MM.1S (cell line): ENCODE results near the gene OR2J2.
"Not testable (repeated sequence)": the region's sequence is repeated elsewhere in the genome, so short reads cannot be mapped to it uniquely, and the experiment has no call there.

Experiments
- CTCF ChIP-seq: fragments of 300-600 bp; sonication (generic); IDR thresholded peaks from 2 replicates; pipeline ENCODE4 v1.5.1; 2016; ENCODE audit warnings: antibody characterized with exemption, low read length, mixed read lengths
- EZH2 ChIP-seq: fragments of 300-600 bp; sonication (generic); optimal IDR thresholded peaks from 2 replicates; pipeline ENCODE3; 2017; ENCODE audit warnings: low read depth, mild to moderate bottlenecking, antibody characterized with exemption, low read length, mixed read lengths

DNA sequence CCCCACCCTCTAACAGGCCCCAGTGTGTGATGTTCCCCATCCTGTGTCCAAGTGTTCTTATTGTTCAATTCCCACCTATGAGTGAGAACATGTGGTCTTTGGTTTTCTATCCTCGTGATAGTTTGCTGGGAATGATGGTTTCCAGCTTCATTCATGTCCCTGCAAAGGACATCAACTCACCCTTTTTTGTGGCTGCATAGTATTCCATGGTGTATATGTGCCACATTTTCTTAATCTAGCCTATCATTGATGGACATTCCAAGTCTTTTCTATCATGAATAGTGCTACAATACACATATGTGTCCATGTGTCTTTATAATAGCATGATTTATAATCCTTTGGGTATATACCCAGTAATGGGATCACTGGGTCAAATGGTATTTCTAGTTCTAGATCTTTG, 15.5 kb upstream of the OR2J2 start:
- not testable (repeated sequence) for TF ChIP-seq CTCF, EZH2
